ENCODE data around the gene ZNF385C.
"Not testable (repeated sequence)": the region's sequence is repeated elsewhere in the genome, so short reads cannot be mapped to it uniquely, and the experiment has no call there.

Gene ZNF385C

GRCh38 chr17:42018988-42019387 is 79.3 kb downstream of the ZNF385C start:
- H3K4me3 ChIP-seq (replicated peaks; ENCODE audit: low read depth, low read length), result no peak overlapping the region
- no peak for DNase-seq (ENCODE audit: extremely low read depth, low read depth)

GRCh38 chr17:42018339-42018738 is 79.9 kb downstream of the ZNF385C start:
- no peak for DNase-seq (ENCODE audit: extremely low read depth, low read depth)

More at GRCh38 chr17:42018988-42019387, 79.3 kb downstream of the ZNF385C start:
- TF ChIP-seq CTCF (IDR thresholded peaks at IDR 0.05; ENCODE audit: low read depth, low read length, missing control alignments), result no peak

GRCh38 chr17:42017866-42018200 is 80.4 kb downstream of the ZNF385C start:
- DNase-seq (ENCODE audit: extremely low read depth, low read depth), result no peak
- no peak for TF ChIP-seq CTCF (IDR thresholded peaks at IDR 0.05; ENCODE audit: low read depth, low read length, missing control alignments)
- H3K4me3 ChIP-seq (replicated peaks; ENCODE audit: low read depth, low read length), result peak overlapping the region; percentile 84

More at GRCh38 chr17:42018339-42018738, 79.9 kb downstream of the ZNF385C start:
- TF ChIP-seq CTCF (IDR thresholded peaks at IDR 0.05; ENCODE audit: low read depth, low read length, missing control alignments), result no peak
- H3K4me3 ChIP-seq (replicated peaks; ENCODE audit: low read depth, low read length), result peak overlapping the region; percentile 84

- DNase-seq (ENCODE audit: extremely low read depth, low read depth), result peak; percentile 67
- H3K4me3 ChIP-seq (replicated peaks; ENCODE audit: low read depth, low read length), result peak within 1 kb of the TSS; percentile 84
- no peak for TF ChIP-seq CTCF (IDR thresholded peaks at IDR 0.05; ENCODE audit: low read depth, low read length, missing control alignments)
These were observed 81.1 kb downstream of the ZNF385C start, which contains the start of gene DNAJC7 for GRCh38 chr17:42016941-42017865. TSS of gene DNAJC7 (minus strand) at chr17:42017439. CDS start at chr17:42017416, 23 bp downstream.

GRCh38 chr17:42016411-42016831 is 81.9 kb downstream of the ZNF385C start:
- no peak for TF ChIP-seq CTCF (IDR thresholded peaks at IDR 0.05; ENCODE audit: low read depth, low read length, missing control alignments)
- no peak for DNase-seq (ENCODE audit: extremely low read depth, low read depth)
- peak overlapping the region; percentile 84 for H3K4me3 ChIP-seq (replicated peaks; ENCODE audit: low read depth, low read length)

- not testable (repeated sequence) for DNase-seq (ENCODE audit: extremely low read depth, low read depth)
These were observed 84.5 kb downstream of the ZNF385C start for GRCh38 chr17:42013740-42014139.

GRCh38 chr17:42012363-42012762 is 85.9 kb downstream of the ZNF385C start:
- DNase-seq (ENCODE audit: extremely low read depth, low read depth); H3K4me3 ChIP-seq (replicated peaks; ENCODE audit: low read depth, low read length): not testable (repeated sequence)

More at GRCh38 chr17:42013740-42014139, 84.5 kb downstream of the ZNF385C start:
- not testable (repeated sequence) for H3K4me3 ChIP-seq (replicated peaks; ENCODE audit: low read depth, low read length)
